Panc1 (cell line): ENCODE results near the gene ENOSF1. TPM values are rescaled to one million over a fixed set of nuclear protein-coding genes. Genes with fewer than 3 reads are reported as not detected.

Experiments used
- ATAC-seq: fragments of 200-7000 bp; cut with Tn5 transposase; 2 replicates; pipeline ENCODE4 v1.9.1; 2020; ENCODE audit warnings: mild to moderate bottlenecking, moderate library complexity
- BruUV-seq: library from RNA; stranded (reverse); fragments of 400-500 nt; replicated peaks from 2 replicates; lab custom pipeline; 2021; lab: Mats Ljungman, UMichigan
- CTCF ChIA-PET: fragments of 300-600 bp; sonication (Branson Sonifier 250); formaldehyde crosslinking; loops from one replicate; lab custom pipeline; 2022; ENCODE audit warnings: antibody characterized with exemption; lab: Charles Lee
- POLR2A ChIA-PET: fragments of 300-600 bp; sonication (Branson Sonifier 250); formaldehyde crosslinking; loops from one replicate; lab custom pipeline; 2022; ENCODE audit warnings: antibody characterized with exemption; lab: Charles Lee
- DNase-seq: peaks from one replicate; pipeline ENCODE4 v3.0.0-alpha.2; 2010; ENCODE audit warnings: low read depth, low spot score
- H3K27ac ChIP-seq: 2 replicates; pipeline ENCODE4 v1.5.1; 2011; ENCODE audit warnings: mild to moderate bottlenecking, low read length, inconsistent platforms
- H3K27me3 ChIP-seq: fragments of 200-500 bp; sonication (Bioruptor generic); 2 replicates; pipeline ENCODE4 v1.6.0; 2014; ENCODE audit warnings: low read length, inconsistent platforms; ENCODE audit not compliant: control insufficient read depth, insufficient read depth
- H3K36me3 ChIP-seq: fragments of 200-500 bp; sonication (Bioruptor generic); 2 replicates; pipeline ENCODE4 v1.5.1; 2014; ENCODE audit warnings: inconsistent platforms, mild to moderate bottlenecking, low read length, moderate library complexity; ENCODE audit not compliant: control insufficient read depth, insufficient read depth
- H3K4me1 ChIP-seq: 2 replicates; pipeline ENCODE4 v1.5.1; 2011; ENCODE audit warnings: inconsistent platforms, mild to moderate bottlenecking, low read length, moderate library complexity; ENCODE audit not compliant: control insufficient read depth, insufficient read depth
- H3K4me3 ChIP-seq, 2 experiments: 2 replicates each; pipeline ENCODE4 v1.5.1; 2011 to 2012; ENCODE audit warnings: low read depth in 2 of 2, low read length in 2 of 2, mild to moderate bottlenecking in 2 of 2, inconsistent platforms in 1 of 2, moderate library complexity in 1 of 2
- H3K9me3 ChIP-seq: fragments of 200-500 bp; sonication (Bioruptor generic); 2 replicates; pipeline ENCODE4 v1.5.1; 2014; ENCODE audit warnings: low read depth, mild to moderate bottlenecking, inconsistent platforms, low read length, moderate library complexity; ENCODE audit not compliant: control insufficient read depth, insufficient read depth
- CTCF ChIP-seq: fragments of 450-650 bp; IDR thresholded peaks from 2 replicates; pipeline ENCODE4 v1.5.1; 2017; ENCODE audit warnings: mild to moderate bottlenecking
- POLR2AphosphoS5 ChIP-seq: IDR thresholded peaks from 2 replicates; pipeline ENCODE4 v1.6.1; 2012; ENCODE audit warnings: mild to moderate bottlenecking, low read depth, low read length, moderate library complexity
- REST ChIP-seq, 2 experiments: IDR thresholded peaks; 2 replicates each; pipeline ENCODE4 v1.6.1; 2011 to 2012; ENCODE audit warnings: low read depth in 2 of 2, control low read depth in 1 of 2, low read length in 1 of 2, mild to moderate bottlenecking in 1 of 2, moderate library complexity in 1 of 2; ENCODE audit not compliant: insufficient read depth in 1 of 2
- SIN3A ChIP-seq: IDR thresholded peaks from 2 replicates; pipeline ENCODE4 v1.6.1; 2012; ENCODE audit warnings: low read depth, mild to moderate bottlenecking, low read length, moderate library complexity, borderline replicate concordance; ENCODE audit not compliant: insufficient read depth
- TCF7L2 ChIP-seq: IDR thresholded peaks from 2 replicates; pipeline ENCODE4 v1.6.1; 2011; ENCODE audit warnings: mild to moderate bottlenecking, low read depth, low read length, inconsistent platforms
- in situ Hi-C: cut with HindIII; loops from 2 replicates; pipeline ENCODE4 v1.10.0; 2016; ENCODE audit warnings: low sequenced_read_pairs, low pct_unique_long_range_greater_than_20kb
- intact Hi-C: fragments of 100-400 bp; cut with micrococcal nuclease; formaldehyde crosslinking; loops from one replicate; pipeline ENCODE4 v1.10.0; 2022; ENCODE audit not compliant: unreplicated experiment
- total RNA-seq: library from RNA; stranded (reverse); gene quantifications from one replicate; pipeline ENCODE4 v1.2.1, GENCODE V29; 2021; ENCODE audit not compliant: unreplicated experiment

The ENOSF1 gene
- total RNA-seq, 1 experiment from 2014 or later = 53.7 TPM

- Histone ChIP-seq H3K9me3 (no peaks in the 10 kb centered on the region), H3K36me3 (peaks cover 10% of the 10 kb centered on the region), H3K4me1 (peaks cover 17% of the 10 kb centered on the region), H3K4me3 (peak within 1 kb of the TSS; percentile 84 to 91), H3K27me3 (no peaks in the 10 kb centered on the region), H3K27ac (peak within 1 kb of the TSS; percentile 96)
- no peak for TF ChIP-seq REST (IDR thresholded peaks at IDR 0.05; ENCODE audit: insufficient read depth in 1 of 2, low read depth in 2 of 2, low read length in 1 of 2)
- peak; percentile 79; the same call in 1 of the 2 replicates for TF ChIP-seq POLR2AphosphoS5
- no peak for TF ChIP-seq TCF7L2
- intact Hi-C loops = no loop called here
- in situ Hi-C loops = no loop called here
- no TSS peak for BruUV-seq
- peak; percentile 88 for ATAC-seq
- no peak for DNase-seq
- ChIA-PET CTCF (no interaction called here), POLR2A (interaction anchor here (0.7 kb wide), 1 partner anchor 21 kb away, joined by 3 read pairs; no protein-coding TSS in a partner anchor)
Observed at GRCh38 chr18:657311-658000, 55.0 kb downstream of the ENOSF1 start, which contains the start of gene TYMS. Gene TYMS (plus strand): TSS chr18:657653. CDS start chr18:657743, 90 bp downstream.

- Histone ChIP-seq H3K4me3 (no peak overlapping the region), H3K27me3 (no peaks in the 10 kb centered on the region), H3K27ac (no peak overlapping the region; the same call in 1 of the 2 replicates), H3K36me3 (peaks cover 3% of the 10 kb centered on the region), H3K4me1 (peaks cover 28% of the 10 kb centered on the region), H3K9me3 (no peaks in the 10 kb centered on the region)
- no peak for DNase-seq
- in situ Hi-C loops (no loop called here), intact Hi-C loops (no loop called here)
- BruUV-seq = TSS peak; percentile 74
- TF ChIP-seq REST (IDR thresholded peaks at IDR 0.05; ENCODE audit: insufficient read depth in 1 of 2, low read depth in 2 of 2, low read length in 1 of 2) (no peak), TCF7L2 (no peak), SIN3A (no peak), POLR2AphosphoS5 (no peak), CTCF (no peak)
- POLR2A ChIA-PET = no interaction called here
- CTCF ChIA-PET = no interaction called here
- ATAC-seq = no peak
Observed at GRCh38 chr18:655445-655844, 57.0 kb downstream of the ENOSF1 start.
